Nephron progenitor cell (in vitro differentiated cells): ENCODE data around the gene TUBB4B.
A peak's percentile ranks its signal among the peaks of the same experiment; 100 is the strongest.

Experiments
- DNase-seq: peaks from one replicate; pipeline ENCODE4 v3.0.0; 2021
- H3K27ac Mint-ChIP-seq: 2 replicates; pipeline ENCODE4 v1.8.0; 2021; ENCODE audit warnings: mild to moderate bottlenecking, moderate library complexity, mixed read lengths
- H3K27me3 Mint-ChIP-seq: 2 replicates; pipeline ENCODE4 v1.8.0; 2021; ENCODE audit warnings: mild to moderate bottlenecking, low read depth, mixed read lengths; ENCODE audit not compliant: poor library complexity
- H3K36me3 Mint-ChIP-seq: 2 replicates; pipeline ENCODE4 v1.8.0; 2021; ENCODE audit warnings: low read depth, mixed read lengths
- H3K4me1 Mint-ChIP-seq: 2 replicates; pipeline ENCODE4 v1.8.0; 2021; ENCODE audit warnings: mixed read lengths
- H3K4me3 Mint-ChIP-seq: 2 replicates; pipeline ENCODE4 v1.8.0; 2021; ENCODE audit warnings: mild to moderate bottlenecking, moderate library complexity, mixed read lengths
- H3K9me3 Mint-ChIP-seq: 2 replicates; pipeline ENCODE4 v1.8.0; 2021; ENCODE audit warnings: mild to moderate bottlenecking, moderate library complexity, mixed read lengths
- TF ChIP-seq, protein P1 (sequence below): fragments of 200-600 bp; sonication (generic); IDR thresholded peaks from 2 replicates; pipeline ENCODE4 v1.5.0; 2021; ENCODE audit warnings: antibody characterized with exemption

Gene TUBB4B

DNA sequence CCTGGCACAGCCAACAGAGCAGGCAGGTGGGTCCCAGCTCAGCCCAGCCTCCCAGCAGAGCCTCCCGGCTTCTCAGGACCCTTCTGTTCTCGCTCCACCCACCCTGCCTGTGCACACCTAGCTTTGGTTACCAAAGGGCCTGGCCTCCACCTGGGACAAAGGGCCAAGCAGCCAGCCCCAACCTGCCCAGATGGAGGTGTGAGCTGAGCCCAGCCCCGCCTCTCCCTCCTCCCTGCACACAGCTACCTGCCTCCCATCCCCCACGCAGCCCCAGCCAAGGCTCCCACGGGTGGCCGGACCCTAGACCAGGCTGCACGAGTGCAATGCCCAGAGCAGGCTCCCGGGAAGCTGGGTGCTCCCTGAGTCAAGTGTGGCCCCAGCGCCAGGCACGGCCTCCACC is 46.2 kb upstream of the TUBB4B start:
- TF ChIP-seq, protein P1, sequence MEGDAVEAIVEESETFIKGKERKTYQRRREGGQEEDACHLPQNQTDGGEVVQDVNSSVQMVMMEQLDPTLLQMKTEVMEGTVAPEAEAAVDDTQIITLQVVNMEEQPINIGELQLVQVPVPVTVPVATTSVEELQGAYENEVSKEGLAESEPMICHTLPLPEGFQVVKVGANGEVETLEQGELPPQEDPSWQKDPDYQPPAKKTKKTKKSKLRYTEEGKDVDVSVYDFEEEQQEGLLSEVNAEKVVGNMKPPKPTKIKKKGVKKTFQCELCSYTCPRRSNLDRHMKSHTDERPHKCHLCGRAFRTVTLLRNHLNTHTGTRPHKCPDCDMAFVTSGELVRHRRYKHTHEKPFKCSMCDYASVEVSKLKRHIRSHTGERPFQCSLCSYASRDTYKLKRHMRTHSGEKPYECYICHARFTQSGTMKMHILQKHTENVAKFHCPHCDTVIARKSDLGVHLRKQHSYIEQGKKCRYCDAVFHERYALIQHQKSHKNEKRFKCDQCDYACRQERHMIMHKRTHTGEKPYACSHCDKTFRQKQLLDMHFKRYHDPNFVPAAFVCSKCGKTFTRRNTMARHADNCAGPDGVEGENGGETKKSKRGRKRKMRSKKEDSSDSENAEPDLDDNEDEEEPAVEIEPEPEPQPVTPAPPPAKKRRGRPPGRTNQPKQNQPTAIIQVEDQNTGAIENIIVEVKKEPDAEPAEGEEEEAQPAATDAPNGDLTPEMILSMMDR, result no peak
- Mint-ChIP-seq H3K4me1 (peaks cover 15% of the 10 kb centered on the region), H3K27ac (peak overlapping the region; percentile 57), H3K36me3 (peaks cover 4% of the 10 kb centered on the region), H3K9me3 (no peaks in the 10 kb centered on the region), H3K27me3 (no peaks in the 10 kb centered on the region), H3K4me3 (no peak overlapping the region)
- no peak for DNase-seq

DNA sequence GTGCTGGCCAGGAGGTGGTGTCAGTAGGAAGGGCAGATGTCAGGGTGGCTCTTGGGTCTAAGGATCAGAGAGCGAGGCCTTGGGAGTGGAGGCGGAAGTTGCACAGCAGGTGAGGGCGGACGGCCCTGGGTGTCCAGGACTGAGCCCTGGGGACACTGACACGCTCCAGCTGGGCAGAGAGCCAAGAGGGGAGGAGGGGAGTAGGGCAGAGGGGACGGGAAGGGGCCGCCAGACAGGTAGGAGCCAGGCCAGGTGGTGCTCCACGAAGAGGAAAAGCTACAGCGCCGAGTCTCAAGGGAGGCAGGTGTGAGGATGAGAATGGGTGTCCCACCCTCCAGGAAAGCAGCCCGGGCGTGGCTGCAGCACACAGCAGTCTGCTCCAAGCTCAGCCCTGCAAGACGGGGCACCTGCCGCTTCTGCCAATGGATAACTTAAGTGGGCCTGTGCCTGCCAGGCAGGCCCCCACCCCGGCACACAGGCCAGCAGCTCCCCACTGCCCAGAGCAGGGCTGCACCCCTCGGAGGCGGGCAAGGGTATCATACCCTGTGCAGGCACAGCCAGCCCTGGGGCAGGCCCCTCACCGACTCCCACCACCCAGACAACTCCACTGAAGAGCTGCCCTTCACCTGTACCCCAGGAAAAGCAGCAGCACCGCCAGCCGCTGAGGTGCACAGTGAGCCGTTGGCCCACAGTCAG is 45.4 kb upstream of the TUBB4B start:
- TF ChIP-seq, protein P1, result no peak
- Mint-ChIP-seq H3K4me3 (no peak overlapping the region), H3K9me3 (no peaks in the 10 kb centered on the region), H3K4me1 (peaks cover 12% of the 10 kb centered on the region), H3K27ac (peak overlapping the region; percentile 57), H3K27me3 (no peaks in the 10 kb centered on the region), H3K36me3 (peaks cover 3% of the 10 kb centered on the region)
- no peak for DNase-seq

DNA sequence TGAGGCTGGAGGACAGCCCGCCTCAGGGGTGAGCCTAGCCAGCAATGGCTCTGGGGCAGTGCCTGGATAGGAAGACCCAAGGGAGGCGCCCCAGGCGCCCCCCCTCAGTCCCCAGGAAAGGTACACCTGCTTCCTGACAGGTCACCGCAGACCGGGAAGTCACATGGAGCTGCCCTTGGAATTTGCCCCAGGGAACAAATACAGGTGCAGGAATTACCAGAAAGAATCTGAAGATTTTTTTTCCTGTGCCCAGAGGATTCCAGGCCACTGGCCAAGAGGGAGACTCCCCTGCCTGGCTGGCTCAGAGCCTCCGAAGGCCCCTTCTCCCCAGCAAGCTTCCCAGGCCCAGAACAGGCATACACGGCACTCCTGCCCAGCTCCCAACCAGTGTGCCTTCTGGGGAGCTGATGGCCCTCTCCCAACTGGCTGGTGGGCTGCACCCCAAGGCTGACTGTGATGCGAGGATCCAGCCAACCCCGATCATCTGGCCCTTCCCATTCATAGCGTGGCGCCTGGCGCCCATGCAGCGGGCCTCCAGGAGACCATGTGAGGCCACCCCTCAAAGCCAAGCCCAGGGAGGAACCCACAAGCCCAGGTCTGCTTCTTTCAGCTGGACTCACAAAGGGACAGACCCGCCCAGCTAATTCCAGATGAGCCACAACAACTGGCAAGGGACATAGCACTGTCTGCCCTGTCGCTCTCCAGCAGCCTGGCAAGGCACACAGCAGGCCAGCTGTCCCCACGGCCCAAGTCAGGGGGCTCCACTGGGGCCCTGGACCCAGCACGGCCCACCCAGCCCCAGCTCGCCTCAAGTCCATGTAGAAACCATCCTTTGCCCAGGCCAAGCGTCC is 42.8 kb upstream of the TUBB4B start:
- no peaks in the 10 kb centered on the region for H3K27me3 Mint-ChIP-seq
- no peak overlapping the region for H3K27ac Mint-ChIP-seq
- peak overlapping the region; percentile 34 for H3K4me3 Mint-ChIP-seq
- no peak for DNase-seq
- no peaks in the 10 kb centered on the region for H3K9me3 Mint-ChIP-seq
- peaks cover 29% of the 10 kb centered on the region for H3K4me1 Mint-ChIP-seq
- TF ChIP-seq, protein P1, result no peak
- no peaks in the 10 kb centered on the region for H3K36me3 Mint-ChIP-seq

DNA sequence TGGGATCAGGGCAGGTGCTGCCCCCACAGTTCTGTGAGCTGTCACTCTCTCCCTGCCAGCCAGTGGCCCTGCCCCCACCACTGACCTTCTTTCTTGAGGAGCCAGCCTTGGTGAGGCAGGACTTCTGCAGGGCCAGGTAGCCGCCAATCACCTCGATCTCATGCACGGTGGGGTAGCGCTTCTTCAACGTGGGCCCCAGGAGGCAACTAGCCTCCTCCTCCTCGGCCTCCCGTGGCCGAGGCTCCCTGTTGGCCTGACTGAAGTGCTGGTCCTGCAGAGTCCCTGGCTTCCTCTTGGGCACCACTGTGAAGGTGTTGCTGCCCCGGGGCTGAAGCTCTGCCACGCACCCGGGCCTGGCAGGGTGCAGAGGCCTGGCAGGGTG is 42.2 kb upstream of the TUBB4B start:
- H3K4me3 Mint-ChIP-seq, result peak overlapping the region; percentile 34
- no peaks in the 10 kb centered on the region for H3K9me3 Mint-ChIP-seq
- no peak overlapping the region for H3K27ac Mint-ChIP-seq
- H3K4me1 Mint-ChIP-seq, result peaks cover 31% of the 10 kb centered on the region
- TF ChIP-seq, protein P1, result no peak
- no peaks in the 10 kb centered on the region for H3K27me3 Mint-ChIP-seq
- H3K36me3 Mint-ChIP-seq, result no peaks in the 10 kb centered on the region
- DNase-seq, result no peak

DNA sequence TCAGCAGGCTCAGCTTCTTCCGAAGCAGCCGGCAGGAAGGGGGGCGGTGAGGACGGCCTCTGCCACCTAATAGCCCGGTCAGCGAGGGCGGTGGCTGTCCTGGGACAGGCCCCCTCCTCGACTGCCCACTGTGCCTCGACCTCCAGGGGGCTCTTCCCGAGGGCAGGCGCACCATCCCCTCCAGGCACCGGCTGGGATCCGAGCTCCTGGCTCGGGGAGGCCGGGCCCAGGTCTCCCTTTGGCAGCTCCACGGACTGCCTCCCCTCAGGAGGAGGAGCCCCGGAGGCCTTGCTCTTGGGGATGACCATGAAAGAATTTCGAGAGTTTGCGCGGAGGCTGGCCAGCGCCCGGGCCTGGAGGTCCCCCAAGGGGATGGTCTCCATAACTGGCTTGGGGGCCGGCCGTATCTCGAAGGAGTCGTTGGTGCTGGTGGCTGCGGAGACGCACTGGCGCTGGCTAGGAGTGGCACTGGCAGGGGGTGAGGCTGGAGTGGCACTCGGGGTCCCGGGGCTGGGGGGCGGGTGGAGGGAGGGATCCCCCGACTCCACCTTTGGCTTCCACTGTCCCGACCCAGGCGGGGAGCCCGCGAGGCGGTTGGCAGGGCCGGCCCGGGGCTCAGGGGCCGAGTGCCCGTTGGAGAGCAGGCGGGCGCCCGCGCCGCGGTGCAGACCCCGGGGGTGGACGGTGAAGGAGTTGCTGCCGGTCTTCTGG is 41.5 kb upstream of the TUBB4B start:
- no peak overlapping the region for H3K27ac Mint-ChIP-seq
- no peaks in the 10 kb centered on the region for H3K9me3 Mint-ChIP-seq
- peaks cover 38% of the 10 kb centered on the region for H3K4me1 Mint-ChIP-seq
- TF ChIP-seq, protein P1, result no peak
- no peaks in the 10 kb centered on the region for H3K27me3 Mint-ChIP-seq
- peak overlapping the region; percentile 83 for H3K4me3 Mint-ChIP-seq
- H3K36me3 Mint-ChIP-seq, result no peaks in the 10 kb centered on the region
- peak; percentile 41 for DNase-seq
